SK-N-SH (cell line): ENCODE results near the gene HDLBP. TPM values are rescaled to one million over a fixed set of nuclear protein-coding genes. Genes with fewer than 3 reads are reported as not detected.

Source experiments
- CTCF ChIA-PET: fragments of 300-600, 350-600 bp; formaldehyde crosslinking; extraction: SDS; loops from one replicate; lab custom pipeline; 2021; lab: Yijun Ruan, JAX
- POLR2A ChIA-PET: fragments of 350-600 bp; sonication (Branson Sonifier 250); formaldehyde crosslinking; extraction: SDS; loops from one replicate; lab custom pipeline; 2020; ENCODE audit warnings: antibody characterized with exemption, inconsistent platforms; lab: Yijun Ruan, JAX
- DNase-seq: peaks from one replicate; pipeline ENCODE4 v3.0.0; 2012
- H2AFZ ChIP-seq: fragments of 200-600 bp; sonication (generic); 2 replicates; pipeline ENCODE4 v1.8.1; 2016; ENCODE audit warnings: antibody characterized with exemption, mild to moderate bottlenecking, low read depth
- H3F3A ChIP-seq: fragments of 200-600 bp; sonication (generic); replicated peaks from 2 replicates; pipeline ENCODE3; 2016; ENCODE audit warnings: antibody characterized with exemption, mild to moderate bottlenecking; ENCODE audit not compliant: insufficient read depth
- H3K27ac ChIP-seq, 2 experiments: fragments of 200-500 bp in 1 of 2; fragments of 200-600 bp in 1 of 2; sonication (Bioruptor generic) in 1 of 2; sonication (generic), shearing (Covaris generic) in 1 of 2; 2 replicates each; pipeline versions ENCODE4 v1.5.1 to v1.6.1; 2014 to 2016; ENCODE audit warnings: low read depth in 2 of 2, inconsistent platforms in 1 of 2, low read length in 1 of 2, mild to moderate bottlenecking in 1 of 2, mixed read lengths in 1 of 2
- H3K27me3 ChIP-seq: fragments of 200-600 bp; sonication (generic), shearing (Covaris generic); 2 replicates; pipeline ENCODE4 v1.6.1; 2016; ENCODE audit warnings: mixed run types; ENCODE audit not compliant: insufficient read depth
- H3K36me3 ChIP-seq, 2 experiments: fragments of 200-500 bp in 1 of 2; fragments of 200-600 bp in 1 of 2; sonication (Bioruptor generic) in 1 of 2; sonication (generic) in 1 of 2; replicated peaks in 1 of 2; 2 replicates each; pipeline versions ENCODE3 to v1.5.1; 2014 to 2016; ENCODE audit warnings: low read length in 1 of 2, mild to moderate bottlenecking in 1 of 2; ENCODE audit not compliant: insufficient read depth in 2 of 2, control insufficient read depth in 1 of 2
- H3K4me1 ChIP-seq, 2 experiments: fragments of 200-500 bp in 1 of 2; fragments of 200-600 bp in 1 of 2; sonication (Bioruptor generic) in 1 of 2; sonication (generic), shearing (Covaris generic) in 1 of 2; 2 replicates each; pipeline versions ENCODE4 v1.5.1 to v1.6.1; 2014 to 2016; ENCODE audit warnings: low read depth in 1 of 2, low read length in 1 of 2, mixed run types in 1 of 2; ENCODE audit not compliant: insufficient read depth in 2 of 2, control insufficient read depth in 1 of 2
- H3K4me2 ChIP-seq: fragments of 200-600 bp; sonication (generic), shearing (Covaris generic); 2 replicates; pipeline ENCODE4 v1.6.1; 2017; ENCODE audit warnings: mixed run types
- H3K4me3 ChIP-seq, 2 experiments: fragments of 200-500 bp in 1 of 2; fragments of 200-600 bp in 1 of 2; sonication (Bioruptor generic) in 1 of 2; sonication (generic), shearing (Covaris generic) in 1 of 2; 2 replicates each; pipeline versions ENCODE4 v1.5.1 to v1.8.1; 2014 to 2016; ENCODE audit warnings: low read depth in 2 of 2, inconsistent platforms in 1 of 2, low read length in 1 of 2, mild to moderate bottlenecking in 1 of 2, mixed read lengths in 1 of 2, moderate library complexity in 1 of 2
- H3K79me2 ChIP-seq: fragments of 200-600 bp; sonication (generic); 2 replicates; pipeline ENCODE4 v1.8.1; 2017; ENCODE audit warnings: mild to moderate bottlenecking; ENCODE audit not compliant: insufficient read depth
- H3K9ac ChIP-seq: fragments of 200-600 bp; sonication (generic); 2 replicates; pipeline ENCODE4 v1.6.1; 2017; ENCODE audit warnings: mixed run types
- H3K9me2 ChIP-seq: fragments of 200-600 bp; sonication (generic); 2 replicates; pipeline ENCODE4 v1.6.1; 2017; ENCODE audit warnings: mixed run types
- H3K9me3 ChIP-seq: fragments of 200-600 bp; sonication (generic); 2 replicates; pipeline ENCODE4 v1.6.1; 2017; ENCODE audit warnings: mixed run types, mild to moderate bottlenecking, moderate library complexity
- H4K20me1 ChIP-seq: fragments of 200-600 bp; sonication (generic); 2 replicates; pipeline ENCODE4 v1.6.1; 2017; ENCODE audit warnings: mild to moderate bottlenecking, mixed run types; ENCODE audit not compliant: insufficient read depth
- CTCF ChIP-seq: fragments of 200-600 bp; sonication (generic); IDR thresholded peaks from 2 replicates; pipeline ENCODE4 v1.6.1; 2017; ENCODE audit warnings: antibody characterized with exemption, mild to moderate bottlenecking, moderate library complexity
- ELF1 ChIP-seq: IDR thresholded peaks from 2 replicates; pipeline ENCODE4 v1.4.0; 2012
- FOXJ3 ChIP-seq: sonication (generic); formaldehyde crosslinking; IDR thresholded peaks from 2 replicates; pipeline ENCODE4 v1.5.1; 2020; ENCODE audit warnings: mild to moderate bottlenecking, missing genetic modification reagents
- IRF3 ChIP-seq: fragments of 150-350 bp; IDR thresholded peaks from 2 replicates; pipeline ENCODE4 v1.6.1; 2016; ENCODE audit warnings: mild to moderate bottlenecking, low read depth, low read length
- MAX ChIP-seq: IDR thresholded peaks from 2 replicates; pipeline ENCODE4 v1.4.0; 2012; ENCODE audit warnings: low read depth
- MEF2A ChIP-seq: IDR thresholded peaks from 2 replicates; pipeline ENCODE4 v1.4.0; 2012; ENCODE audit warnings: low read depth, borderline replicate concordance
- PBX3 ChIP-seq: IDR thresholded peaks from 2 replicates; pipeline ENCODE4; 2012
- RAD21 ChIP-seq: IDR thresholded peaks from 2 replicates; pipeline ENCODE4 v1.6.1; 2012; ENCODE audit warnings: mild to moderate bottlenecking, low read length
- REST ChIP-seq: IDR thresholded peaks from 2 replicates; pipeline ENCODE4 v1.6.1; 2012; ENCODE audit warnings: mild to moderate bottlenecking, low read depth, low read length, moderate library complexity
- RXRA ChIP-seq: IDR thresholded peaks from 2 replicates; pipeline ENCODE4 v1.4.0; 2012; ENCODE audit warnings: low read depth, mild to moderate bottlenecking, borderline replicate concordance
- SIN3A ChIP-seq: IDR thresholded peaks from 2 replicates; pipeline ENCODE4 v1.6.1; 2012; ENCODE audit warnings: low read depth, mild to moderate bottlenecking, low read length, moderate library complexity, borderline replicate concordance
- TAF1 ChIP-seq: IDR thresholded peaks from 2 replicates; pipeline ENCODE4 v1.6.1; 2012; ENCODE audit warnings: low read depth, mild to moderate bottlenecking, low read length, moderate library complexity, borderline replicate concordance
- USF1 ChIP-seq: IDR thresholded peaks from 2 replicates; pipeline ENCODE4 v1.4.0; 2012; ENCODE audit warnings: low read depth, borderline replicate concordance
- USF2 ChIP-seq: fragments of 150-350 bp; IDR thresholded peaks from 2 replicates; pipeline ENCODE4 v1.6.1; 2017; ENCODE audit warnings: antibody characterized with exemption, low read length, low read depth, borderline replicate concordance
- YY1 ChIP-seq: IDR thresholded peaks from 2 replicates; pipeline ENCODE4 v1.4.0; 2012; ENCODE audit warnings: low read depth, mild to moderate bottlenecking
- ZBTB33 ChIP-seq: IDR thresholded peaks from 2 replicates; pipeline ENCODE4 v1.4.0; 2012; ENCODE audit warnings: low read depth, borderline replicate concordance
- WGBS: methylation state at CpG from one replicate; pipeline ENCODE4 v1.1.6; 2017; ENCODE audit warnings: low lambda C conversion rate; 5-methylcytosine and 5-hydroxymethylcytosine counted together
- polyA plus RNA-seq, 3 experiments: library from polyadenylated mRNA; depleted of rRNA; stranded (reverse); fragments of >200 nt; gene quantifications; 2 replicates each; pipeline ENCODE4 v1.2.3, GENCODE V29; 2012

Gene HDLBP
- polyA plus RNA-seq, 1 of the 3 experiments (the other 2 are of a cell fraction): 263 TPM

- TF ChIP-seq RXRA (no peak), TAF1 (no peak)
Measured at GRCh38 chr2:241296767-241297166, 18.7 kb downstream of the HDLBP start (continued).

GRCh38 chr2:241295326-241296095 is 20.0 kb downstream of the HDLBP start:
- 97% methylated on average over 7 of the region's 7 CpGs for WGBS
- POLR2A ChIA-PET: no interaction called here
- H3K9me2 ChIP-seq: no peaks in the 10 kb centered on the region
- no peak overlapping the region for H3K4me3 ChIP-seq
- H3K27me3 ChIP-seq: no peaks in the 10 kb centered on the region
- H3K9ac ChIP-seq: no peak overlapping the region
- peaks cover 7 to 15% of the 10 kb centered on the region in 2 experiments for H3K36me3 ChIP-seq
- H2AFZ ChIP-seq: no peak overlapping the region
- peaks cover 5 to 10% of the 10 kb centered on the region in 2 experiments; a peak in 2 of 4 replicates for H3K4me1 ChIP-seq
- TF ChIP-seq SIN3A (no peak), FOXJ3 (no peak), TAF1 (no peak), CTCF (no peak), RAD21 (no peak), MEF2A (no peak), REST (no peak), YY1 (no peak), ZBTB33 (no peak), ELF1 (no peak), USF2 (no peak), IRF3 (no peak), MAX (no peak), USF1 (no peak), PBX3 (no peak), RXRA (no peak)
- no peak for DNase-seq
- H3F3A ChIP-seq: peaks cover 3% of the 10 kb centered on the region
- H3K9me3 ChIP-seq: no peaks in the 10 kb centered on the region
- no peak overlapping the region for H3K27ac ChIP-seq
- CTCF ChIA-PET: no interaction called here
- peaks cover 98% of the 10 kb centered on the region for H3K79me2 ChIP-seq
- no peak overlapping the region for H3K4me2 ChIP-seq
- H4K20me1 ChIP-seq: peaks cover 90% of the 10 kb centered on the region
